B cell (primary cell): Measurements from ENCODE around the gene TMEM52B. TPM values are rescaled to one million over a fixed set of nuclear protein-coding genes. Genes with fewer than 3 reads are reported as not detected.

Source experiments
- ATAC-seq: fragments of 200-7000 bp; cut with Tn5 transposase; one replicate; pipeline ENCODE4 v1.10.0; 2021; ENCODE audit warnings: low read depth, mild to moderate bottlenecking, moderate number of reproducible peaks, moderate library complexity
- CTCF ChIA-PET: fragments of 350-600 bp; sonication (Branson Sonifier 250); formaldehyde crosslinking; loops from one replicate; lab custom pipeline; 2021; ENCODE audit warnings: antibody characterized with exemption, inconsistent platforms; lab: Charles Lee
- POLR2A ChIA-PET: fragments of 350-600 bp; sonication (Branson Sonifier 250); formaldehyde crosslinking; loops from one replicate; lab custom pipeline; 2021; ENCODE audit warnings: antibody characterized with exemption; lab: Charles Lee
- DNase-seq: peaks from one replicate; pipeline ENCODE4 v3.0.0; 2013
- H2AFZ ChIP-seq: 2 replicates; pipeline ENCODE4 v1.6.1; 2012; ENCODE audit warnings: mild to moderate bottlenecking, low read depth, low read length; ENCODE audit not compliant: insufficient read depth, poor library complexity, severe bottlenecking
- H3K27ac ChIP-seq, 2 donors: 1 replicate in 1 of 2; 2 replicates in 1 of 2; pipeline ENCODE4 v1.5.1; 2012 to 2013; ENCODE audit warnings: low read length in 2 of 2, mild to moderate bottlenecking in 2 of 2, moderate library complexity in 1 of 2
- H3K27me3 ChIP-seq, 4 experiments: fragments of 200-600 bp in 1 of 4; sonication (generic) in 1 of 4; replicated peaks in 1 of 4; 1 replicate in 2 of 4; 2 replicates in 2 of 4; pipeline versions ENCODE4 v1.6.1 to v1.7.0; 2013 to 2016; ENCODE audit warnings: low read length in 3 of 4, mild to moderate bottlenecking in 2 of 4, mixed read lengths in 1 of 4, moderate library complexity in 1 of 4; ENCODE audit not compliant: insufficient read depth in 4 of 4, control insufficient read depth in 3 of 4; ENCODE audit errors: control extremely low read depth in 1 of 4
- H3K36me3 ChIP-seq, 2 experiments: replicated peaks in 1 of 2; 1 replicate in 1 of 2; 2 replicates in 1 of 2; pipeline versions ENCODE4 v1.6.1 to v1.7.1; 2013; ENCODE audit warnings: low read length in 1 of 2; ENCODE audit not compliant: insufficient read depth in 2 of 2, control insufficient read depth in 1 of 2; ENCODE audit errors: control extremely low read depth in 1 of 2, extremely low read depth in 1 of 2
- H3K4me1 ChIP-seq, 2 donors: fragments of 200-600 bp in 1 of 2; sonication (generic) in 1 of 2; 1 replicate in 1 of 2; 2 replicates in 1 of 2; pipeline versions ENCODE4 v1.5.1 to v1.6.1; 2013 to 2017; ENCODE audit warnings: low read length in 2 of 2; ENCODE audit not compliant: control insufficient read depth in 2 of 2, insufficient read depth in 2 of 2
- H3K4me2 ChIP-seq: replicated peaks from 2 replicates; pipeline ENCODE3; 2012; ENCODE audit warnings: mild to moderate bottlenecking, low read depth, low read length; ENCODE audit not compliant: poor library complexity, severe bottlenecking
- H3K4me3 ChIP-seq, 5 experiments: fragments of 200-600 bp in 1 of 5; sonication (generic) in 1 of 5; 1 replicate in 3 of 5; 2 replicates in 2 of 5; pipeline versions ENCODE4 v1.5.1 to v1.7.0; 2011 to 2016; ENCODE audit warnings: low read length in 4 of 5, mild to moderate bottlenecking in 4 of 5, low read depth in 2 of 5, control low read depth in 1 of 5, moderate library complexity in 1 of 5; ENCODE audit not compliant: insufficient read depth in 1 of 5; ENCODE audit errors: control extremely low read depth in 1 of 5, extremely low read depth in 1 of 5
- H3K79me2 ChIP-seq: fragments of 200-600 bp; sonication (generic); one replicate; pipeline ENCODE4 v1.6.0; 2016; ENCODE audit warnings: low read length; ENCODE audit not compliant: control insufficient read depth, insufficient read depth
- H3K9ac ChIP-seq: fragments of 200-600 bp; sonication (generic); 2 replicates; pipeline ENCODE4 v1.6.1; 2017; ENCODE audit warnings: mild to moderate bottlenecking, low read length, moderate library complexity
- H3K9me3 ChIP-seq, 3 donors: one replicate each; pipeline versions ENCODE4 v1.6.1 to v1.7.1; 2013; ENCODE audit warnings: low read length in 2 of 3; ENCODE audit not compliant: control insufficient read depth in 2 of 3, insufficient read depth in 1 of 3; ENCODE audit errors: control extremely low read depth in 1 of 3
- H4K20me1 ChIP-seq: 2 replicates; pipeline ENCODE4 v1.6.0; 2012; ENCODE audit warnings: mild to moderate bottlenecking, low read length; ENCODE audit not compliant: insufficient read depth, control insufficient read depth, poor library complexity, severe bottlenecking
- H3K27ac Mint-ChIP-seq: one replicate; pipeline ENCODE4 v1.8.0; 2021; ENCODE audit warnings: mixed read lengths
- H3K27me3 Mint-ChIP-seq: one replicate; pipeline ENCODE4 v1.8.0; 2021; ENCODE audit warnings: mixed read lengths
- H3K4me1 Mint-ChIP-seq: one replicate; pipeline ENCODE4 v1.8.0; 2021; ENCODE audit warnings: mixed read lengths
- H3K4me3 Mint-ChIP-seq: one replicate; pipeline ENCODE4 v1.8.0; 2021; ENCODE audit warnings: mixed read lengths
- H3K9me3 Mint-ChIP-seq: one replicate; pipeline ENCODE4 v1.8.0; 2022; ENCODE audit warnings: mixed read lengths; ENCODE audit not compliant: insufficient read depth
- EZH2 ChIP-seq: IDR thresholded peaks from 2 replicates; pipeline ENCODE4 v1.6.1; 2012; ENCODE audit warnings: borderline replicate concordance, low read depth, mild to moderate bottlenecking, moderate library complexity, low read length; ENCODE audit not compliant: insufficient read depth, poor library complexity, severe bottlenecking
- WGBS: methylation state at CpG from one replicate; pipeline ENCODE4 v1.1.5; 2013; ENCODE audit warnings: missing lambda C conversion rate; ENCODE audit not compliant: insufficient coverage; 5-methylcytosine and 5-hydroxymethylcytosine counted together
- intact Hi-C: fragments of 100-400 bp; cut with micrococcal nuclease; formaldehyde crosslinking; loops from one replicate; pipeline ENCODE4 v1.10.0; 2022
- polyA plus RNA-seq: library from polyadenylated mRNA; depleted of rRNA; stranded (reverse); fragments of >200 nt; gene quantifications from 2 replicates; pipeline ENCODE4 v1.2.3, GENCODE V29; 2012
- total RNA-seq, 2 donors: library from RNA; stranded (reverse); fragments of 120-200 nt in 1 of 2; gene quantifications; 1 replicate in 1 of 2; 2 replicates in 1 of 2; pipeline versions ENCODE4 v1.2.3 to v1.2.4, GENCODE V29; 2013 to 2022
- TF ChIP-seq, protein P1 (sequence below): fragments of 200-600 bp; IDR thresholded peaks from one replicate; pipeline ENCODE4 v1.8.0; 2022; ENCODE audit warnings: antibody characterized with exemption, mild to moderate bottlenecking

The TMEM52B gene
- total and polyA plus RNA-seq, 2 donors (not counting 1 experiment from before 2014, with no cell fraction given): 0.03 TPM; not detected in 1

DNA sequence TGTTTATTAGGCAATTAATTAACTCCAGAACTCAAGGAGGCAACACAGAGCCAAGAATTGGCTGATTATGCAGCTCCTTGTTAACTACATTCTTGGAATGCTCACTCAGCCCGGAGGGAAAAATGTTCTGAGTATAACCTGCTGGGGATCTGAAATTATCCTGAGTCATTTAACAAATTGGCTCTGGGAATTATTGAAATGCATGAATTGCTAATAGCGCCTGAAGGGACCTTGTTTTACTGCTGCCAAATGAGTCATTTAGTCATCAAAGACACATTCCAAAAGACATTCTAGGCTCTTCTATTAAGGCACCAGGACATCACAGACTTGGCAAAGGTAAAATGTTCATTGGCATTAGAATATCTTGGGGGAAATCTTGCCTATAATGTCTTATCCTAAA, 13.0 kb downstream of the TMEM52B start:
- peaks cover 21% of the 10 kb centered on the region for H3K4me1 Mint-ChIP-seq
- no CpG with 5 or more reads among the region's 2 CpGs for WGBS
- CTCF ChIA-PET: interaction anchor here (0.7 to 1.2 kb wide), 4 partner anchors 27 to 442 kb away, joined by 3 to 4 read pairs (median 3); no protein-coding TSS in a partner anchor

GRCh38 chr12:10194160-10194670, 15.4 kb downstream of the TMEM52B start:
- CTCF ChIA-PET: interaction anchor here (1.9 kb wide), 1 partner anchor 41 kb away, joined by 6 read pairs; no protein-coding TSS in a partner anchor
- Histone ChIP-seq H3K9me3 (peaks cover 0 to 4% (median 1%) of the 10 kb centered on the region in 3 donors), H2AFZ (no peak overlapping the region), H3K4me2 (no peak overlapping the region), H3K79me2 (no peaks in the 10 kb centered on the region), H3K27me3 (peaks cover 0 to 40% (median 33%) of the 10 kb centered on the region in 4 experiments), H3K4me1 (peaks cover 14 to 17% of the 10 kb centered on the region in 2 donors), H3K4me3 (no peak overlapping the region), H3K27ac (no peak overlapping the region), H3K9ac (no peak overlapping the region), H3K36me3 (no peaks in the 10 kb centered on the region), H4K20me1 (no peaks in the 10 kb centered on the region)
- 100% methylated on average over 1 of the region's 3 CpGs for WGBS
- intact Hi-C loops: loop anchor here (10.0 kb wide), 1 partner anchor 159 kb away; the partner anchor contains the start of gene CLEC9A
- ATAC-seq: no peak
- Mint-ChIP-seq H3K4me1 (peaks cover 21% of the 10 kb centered on the region), H3K9me3 (no peaks in the 10 kb centered on the region), H3K27ac (no peak overlapping the region), H3K4me3 (no peak overlapping the region), H3K27me3 (peaks cover 63% of the 10 kb centered on the region)
- POLR2A ChIA-PET: no interaction called here
- TF ChIP-seq EZH2: no peak
- TF ChIP-seq, protein P1, sequence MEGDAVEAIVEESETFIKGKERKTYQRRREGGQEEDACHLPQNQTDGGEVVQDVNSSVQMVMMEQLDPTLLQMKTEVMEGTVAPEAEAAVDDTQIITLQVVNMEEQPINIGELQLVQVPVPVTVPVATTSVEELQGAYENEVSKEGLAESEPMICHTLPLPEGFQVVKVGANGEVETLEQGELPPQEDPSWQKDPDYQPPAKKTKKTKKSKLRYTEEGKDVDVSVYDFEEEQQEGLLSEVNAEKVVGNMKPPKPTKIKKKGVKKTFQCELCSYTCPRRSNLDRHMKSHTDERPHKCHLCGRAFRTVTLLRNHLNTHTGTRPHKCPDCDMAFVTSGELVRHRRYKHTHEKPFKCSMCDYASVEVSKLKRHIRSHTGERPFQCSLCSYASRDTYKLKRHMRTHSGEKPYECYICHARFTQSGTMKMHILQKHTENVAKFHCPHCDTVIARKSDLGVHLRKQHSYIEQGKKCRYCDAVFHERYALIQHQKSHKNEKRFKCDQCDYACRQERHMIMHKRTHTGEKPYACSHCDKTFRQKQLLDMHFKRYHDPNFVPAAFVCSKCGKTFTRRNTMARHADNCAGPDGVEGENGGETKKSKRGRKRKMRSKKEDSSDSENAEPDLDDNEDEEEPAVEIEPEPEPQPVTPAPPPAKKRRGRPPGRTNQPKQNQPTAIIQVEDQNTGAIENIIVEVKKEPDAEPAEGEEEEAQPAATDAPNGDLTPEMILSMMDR: no peak
- no peak for DNase-seq

More for the DNA sequence above, 13.0 kb downstream of the TMEM52B start:
- H3K9ac ChIP-seq: no peak overlapping the region
- H2AFZ ChIP-seq: no peak overlapping the region
- POLR2A ChIA-PET: no interaction called here
- H3K4me3 Mint-ChIP-seq: no peak overlapping the region
- no peaks in the 10 kb centered on the region for H3K9me3 Mint-ChIP-seq
- TF ChIP-seq EZH2: no peak
- TF ChIP-seq, protein P1: no peak
- no peak for ATAC-seq
- intact Hi-C loops: loop anchor here (10.0 kb wide), 1 partner anchor 157 kb away; the partner anchor contains the start of gene CLEC9A
- peaks cover 0 to 4% (median 1%) of the 10 kb centered on the region in 3 donors for H3K9me3 ChIP-seq
- H3K27me3 ChIP-seq: peaks cover 0 to 42% (median 25%) of the 10 kb centered on the region in 4 experiments
- H4K20me1 ChIP-seq: no peaks in the 10 kb centered on the region
- DNase-seq: no peak
- H3K27ac Mint-ChIP-seq: no peak overlapping the region
- peaks cover 14 to 17% of the 10 kb centered on the region in 2 donors for H3K4me1 ChIP-seq
- H3K27me3 Mint-ChIP-seq: peaks cover 56% of the 10 kb centered on the region
- H3K36me3 ChIP-seq: no peaks in the 10 kb centered on the region
- H3K4me3 ChIP-seq: no peak overlapping the region
- no peaks in the 10 kb centered on the region for H3K79me2 ChIP-seq
- no peak overlapping the region for H3K27ac ChIP-seq
- H3K4me2 ChIP-seq: no peak overlapping the region
